ELF-1 (cell line): ENCODE data around the gene KIAA0232.
"Not testable (repeated sequence)": the region's sequence is repeated elsewhere in the genome, so short reads cannot be mapped to it uniquely, and the experiment has no call there.

Experiments used
- DNase-seq: peaks from one replicate; pipeline ENCODE4 v3.0.0-alpha.2; 2016; ENCODE audit warnings: low read depth, low spot score

Gene KIAA0232

GRCh38 chr4:6900181-6900812 is 117.8 kb downstream of the KIAA0232 start:
- no peak for DNase-seq

DNA sequence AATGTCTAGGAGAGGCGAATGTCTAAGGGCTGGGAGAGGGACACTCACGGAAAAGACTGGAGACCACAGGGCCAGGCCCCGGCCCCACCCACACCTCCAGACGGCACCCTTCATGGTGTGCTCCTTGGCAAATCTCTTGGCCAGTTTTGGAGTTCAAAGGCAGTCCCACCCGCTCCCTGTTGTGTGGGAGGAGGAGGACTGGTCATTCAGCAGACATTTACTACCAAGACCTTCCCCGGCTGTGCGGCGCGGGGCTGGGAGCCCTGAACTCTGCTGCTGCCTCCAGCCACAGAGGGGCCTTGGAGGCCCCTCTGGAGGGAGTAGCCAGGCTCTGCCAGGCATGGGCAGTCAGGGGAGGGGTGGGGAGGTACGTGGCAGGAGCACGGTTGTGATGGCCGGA is 118.4 kb downstream of the KIAA0232 start:
- DNase-seq, result no peak

DNA sequence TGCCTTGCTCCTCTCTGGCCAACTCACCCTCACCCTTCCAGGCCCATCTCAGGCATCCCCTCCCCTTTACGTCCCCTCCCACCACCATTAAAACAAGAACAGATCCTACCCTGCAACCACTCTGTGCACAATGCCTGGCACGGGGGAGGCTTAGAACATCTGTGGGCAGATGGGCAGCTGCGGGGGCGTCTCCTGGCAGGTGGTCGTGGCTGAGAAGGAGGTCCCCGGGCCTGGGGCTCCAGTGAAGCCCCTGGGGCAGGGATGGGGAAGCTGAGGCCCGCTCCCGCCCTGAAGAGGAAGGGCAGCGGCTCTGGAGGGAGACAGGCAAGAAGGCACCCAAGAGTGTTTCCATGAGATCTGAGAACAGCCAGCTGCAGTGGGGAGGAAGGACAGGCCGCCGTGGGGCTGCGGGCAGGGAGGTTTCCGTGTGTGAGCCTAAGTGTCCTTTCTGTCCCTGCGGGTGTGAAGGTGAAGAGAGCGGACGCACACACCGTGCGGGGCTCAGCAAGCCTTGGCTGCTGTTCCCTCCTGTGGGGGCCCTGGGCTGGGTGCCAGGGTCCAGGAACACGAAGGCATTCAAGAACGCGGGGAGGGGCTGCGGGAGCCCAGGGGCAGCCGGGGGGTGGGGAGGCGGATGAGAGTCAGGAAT is 119.3 kb downstream of the KIAA0232 start:
- no peak for DNase-seq

- no peak for DNase-seq
Observed at GRCh38 chr4:6902318-6903042, 120.0 kb downstream of the KIAA0232 start.

DNA sequence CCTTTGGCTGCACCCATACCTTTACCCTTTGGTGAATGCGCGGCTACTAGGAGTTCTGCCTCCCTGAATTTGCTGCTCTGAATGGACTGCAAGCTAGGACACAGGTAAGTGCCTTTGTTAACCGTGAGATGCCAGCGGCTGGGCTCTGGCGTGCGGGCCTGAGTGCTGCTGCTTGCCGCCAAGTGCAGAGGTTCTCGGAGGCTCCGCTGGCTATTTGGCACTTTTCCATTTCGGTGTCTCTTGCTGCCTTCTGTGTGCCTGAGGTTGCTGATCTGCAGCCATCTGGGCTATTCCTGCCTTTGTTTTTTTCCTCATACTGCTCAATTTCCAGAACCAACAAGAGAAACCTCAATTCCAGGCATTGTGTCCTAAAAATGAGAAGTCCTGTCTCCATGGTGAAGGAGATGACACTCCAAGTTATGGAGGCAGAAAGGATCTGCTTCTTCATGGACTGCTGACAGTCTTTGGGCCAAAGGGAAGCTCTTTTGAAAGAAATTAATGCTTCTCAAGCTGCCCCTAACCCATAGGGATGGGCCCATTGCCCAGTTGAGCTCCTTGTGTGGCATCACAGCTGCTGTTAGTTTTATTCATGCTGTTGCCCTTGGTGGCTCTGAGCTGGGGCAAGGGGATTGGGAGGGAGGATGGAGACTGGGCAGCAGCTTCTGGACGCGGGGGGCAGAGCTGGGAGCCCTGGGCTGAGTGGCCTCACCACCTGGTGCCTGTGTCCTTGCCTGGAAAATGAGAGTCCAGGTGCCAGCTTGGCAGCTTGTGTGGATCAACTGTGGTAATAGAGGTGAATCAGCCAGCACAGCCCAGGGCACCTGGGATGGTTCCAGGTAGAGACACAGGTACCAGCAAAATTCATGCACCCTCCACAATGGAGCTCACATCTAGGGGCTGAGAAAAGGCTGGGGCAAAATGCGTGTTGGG is 123.3 kb downstream of the KIAA0232 start:
- no peak for DNase-seq

GRCh38 chr4:6906486-6906885 is 124.0 kb downstream of the KIAA0232 start:
- DNase-seq, result not testable (repeated sequence)

DNA sequence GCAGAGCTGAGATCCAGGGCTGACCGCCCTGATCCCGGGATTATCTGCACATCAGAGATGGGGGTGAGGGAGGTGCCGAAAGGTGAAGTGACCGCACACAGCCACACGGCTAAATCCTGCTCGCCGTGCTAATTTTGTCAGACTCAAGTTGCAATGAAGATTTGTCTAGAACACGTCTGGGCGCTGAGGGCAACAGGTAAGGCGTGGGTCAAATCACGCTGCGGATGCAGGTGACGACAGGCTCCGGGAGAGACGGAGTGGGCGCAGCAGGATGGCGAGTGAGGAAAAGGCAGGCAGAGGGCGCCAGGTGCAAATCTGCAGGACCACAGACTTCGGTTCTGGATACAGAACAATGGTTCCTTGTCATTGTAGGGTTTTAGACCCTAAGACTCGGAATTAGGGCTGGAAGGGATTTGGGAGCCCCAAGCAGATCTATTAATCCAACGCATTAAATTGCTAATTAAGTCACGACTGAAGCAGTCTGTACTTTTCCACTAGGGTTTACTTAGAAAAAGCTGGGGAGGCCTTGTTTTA is 125.2 kb downstream of the KIAA0232 start:
- peak; percentile 57 for DNase-seq

DNA sequence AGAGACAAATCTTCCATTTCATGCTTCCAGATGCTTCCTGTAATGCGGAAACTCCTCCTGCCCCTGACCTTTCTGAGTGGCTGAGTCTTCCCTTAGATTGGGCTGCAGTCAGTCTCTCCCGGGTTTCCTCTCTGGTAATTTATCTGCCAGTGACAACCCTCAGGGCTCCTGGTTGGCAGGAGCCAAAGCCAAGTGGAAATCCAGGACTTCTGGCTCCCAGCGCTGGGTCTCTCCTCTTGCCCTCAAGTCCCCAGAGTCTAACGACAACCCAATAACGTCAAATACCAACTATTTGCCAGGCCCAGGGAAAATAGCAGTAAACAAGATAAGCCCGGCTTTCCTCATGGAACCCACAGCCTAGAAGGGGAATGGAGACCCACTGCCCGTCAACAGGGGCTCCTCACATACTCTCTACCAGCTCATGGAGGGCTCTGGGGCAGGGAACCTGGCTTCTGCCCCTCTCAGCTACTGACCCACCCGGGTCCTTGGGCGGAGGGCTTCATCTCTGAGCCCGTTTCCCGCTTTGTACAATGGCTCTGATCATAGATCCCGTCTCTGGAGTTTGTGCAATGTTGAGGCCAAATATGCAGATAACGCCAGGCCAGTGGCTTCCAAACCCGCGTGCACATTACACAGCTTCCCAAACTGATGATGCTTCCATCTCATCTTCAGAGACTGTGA is 126.0 kb downstream of the KIAA0232 start:
- peak; percentile 52 for DNase-seq

DNA sequence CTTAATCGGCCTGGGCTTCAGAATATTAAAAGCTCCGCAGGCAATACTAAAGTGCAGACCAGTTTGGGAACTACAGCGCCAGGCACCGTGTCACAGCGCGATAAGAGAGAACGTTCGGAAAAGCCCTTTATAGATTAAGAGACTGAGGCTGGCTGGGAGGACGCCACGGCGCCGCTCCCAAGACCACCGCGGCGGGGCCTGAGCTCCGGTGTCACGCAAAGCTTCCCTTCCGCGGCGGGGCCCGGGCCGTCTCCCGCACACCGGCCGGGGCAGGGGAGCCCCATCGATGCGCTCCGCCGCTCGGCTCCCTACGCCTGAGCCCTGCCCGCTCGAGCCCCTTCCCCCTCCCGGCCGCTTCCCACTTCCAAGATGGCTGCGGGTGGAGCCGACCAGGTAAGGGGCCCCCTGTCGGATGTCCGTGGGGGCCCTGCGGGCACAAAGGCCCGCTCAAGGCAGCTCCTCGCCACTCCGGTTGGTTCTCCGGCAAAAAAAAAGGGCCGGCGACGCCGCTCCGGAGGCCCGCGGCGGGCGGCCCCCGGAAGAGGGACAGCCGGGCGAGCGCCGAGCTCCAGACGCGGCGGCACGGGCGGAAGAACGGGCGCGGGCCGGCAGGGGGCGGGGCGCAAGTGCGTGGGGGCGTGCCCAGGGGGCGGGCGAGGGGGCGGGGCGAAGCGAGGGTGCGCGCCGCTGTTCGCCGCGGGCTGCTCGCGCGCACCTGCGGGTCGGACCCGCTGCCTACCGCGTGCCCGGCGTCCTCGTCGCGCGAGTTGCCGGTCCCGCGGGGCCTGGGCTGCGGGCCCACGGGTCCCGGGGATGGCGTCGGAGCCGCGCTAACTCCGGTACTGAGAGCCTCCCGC is 126.8 kb downstream of the KIAA0232 start, which contains the start of gene TBC1D14:
TBC1D14 (plus strand) TSS at position 714 of the 857 bp plus-strand sequence. CDS start 13,564 bp downstream, outside the sequence.
- DNase-seq, result peak; percentile 91

GRCh38 chr4:6909970-6910339 is 127.4 kb downstream of the KIAA0232 start:
- no peak for DNase-seq

DNA sequence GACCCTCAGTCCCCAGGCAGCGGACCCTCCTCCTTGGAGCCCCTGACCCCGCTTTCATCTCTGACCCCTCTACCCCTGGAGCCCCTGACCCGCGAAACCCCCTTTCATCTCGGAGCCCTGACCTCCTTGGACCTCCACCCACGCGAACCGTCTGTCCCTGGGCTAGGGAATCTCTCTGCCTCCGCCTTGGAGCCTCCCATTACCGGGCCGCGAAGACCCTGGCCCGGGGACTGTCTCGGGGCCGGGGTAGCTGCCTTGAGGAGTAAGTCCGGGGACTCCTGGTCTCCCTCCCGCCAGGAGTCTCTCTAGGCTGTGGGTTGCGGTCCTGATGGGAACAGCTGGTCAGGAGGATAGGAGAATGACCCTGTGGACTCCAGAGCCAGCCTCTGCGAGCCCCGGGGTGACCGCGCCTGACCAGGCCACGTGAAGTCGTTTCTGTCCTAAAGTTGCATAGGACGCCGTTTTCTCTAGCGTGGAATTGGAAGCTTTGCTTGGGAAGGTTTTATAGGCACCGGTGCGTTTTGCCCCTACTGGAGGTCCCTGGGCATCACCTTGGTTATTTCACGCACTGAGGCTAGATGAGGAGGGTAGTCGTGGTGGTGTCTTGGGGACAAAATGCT is 127.9 kb downstream of the KIAA0232 start:
- DNase-seq, result peak; percentile 53

GRCh38 chr4:6910960-6911874 is 128.7 kb downstream of the KIAA0232 start:
- DNase-seq, result no peak

DNA sequence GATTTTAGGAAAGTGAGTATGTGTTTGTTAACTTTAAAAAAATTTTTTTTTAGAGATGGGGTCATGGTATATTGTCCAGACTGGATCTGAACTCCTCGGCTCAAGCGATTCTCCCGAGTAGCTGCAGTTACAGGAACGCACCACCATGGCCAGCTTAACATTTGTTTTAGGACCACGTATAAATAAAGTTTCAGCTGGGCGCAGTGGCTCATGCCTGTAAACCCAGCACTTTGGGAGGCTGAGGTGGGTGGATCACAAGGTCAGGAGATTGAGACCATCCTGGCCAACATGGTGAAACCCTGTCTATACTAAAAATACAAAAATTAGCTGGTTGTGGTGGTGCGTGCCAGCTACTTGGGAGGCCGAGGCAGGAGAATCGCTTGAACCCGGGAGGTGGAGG is 129.4 kb downstream of the KIAA0232 start:
- DNase-seq, result not testable (repeated sequence)

DNA sequence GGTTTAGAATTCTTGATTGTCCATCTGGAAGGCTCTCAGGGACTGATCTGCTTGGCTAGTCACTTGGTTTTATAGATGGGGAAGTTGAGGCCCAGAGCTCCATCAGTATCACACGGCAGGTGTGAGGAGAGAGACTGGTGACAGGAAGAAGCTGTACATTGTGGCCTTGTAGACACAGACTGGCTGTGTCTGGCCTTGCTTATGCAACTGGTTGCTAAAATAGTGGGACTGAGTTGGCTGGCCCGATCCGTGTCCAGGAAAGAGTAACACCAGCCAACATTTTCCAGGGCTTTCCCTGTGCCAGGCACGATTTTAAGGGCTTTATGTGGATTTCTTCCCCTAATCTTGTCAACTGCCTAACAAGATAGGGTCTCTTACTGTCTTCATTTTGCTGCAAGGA is 129.9 kb downstream of the KIAA0232 start:
- no peak for DNase-seq

- DNase-seq, result no peak
Observed at GRCh38 chr4:6913350-6913905, 130.9 kb downstream of the KIAA0232 start.

GRCh38 chr4:6914448-6914847 is 131.9 kb downstream of the KIAA0232 start:
- no peak for DNase-seq

DNA sequence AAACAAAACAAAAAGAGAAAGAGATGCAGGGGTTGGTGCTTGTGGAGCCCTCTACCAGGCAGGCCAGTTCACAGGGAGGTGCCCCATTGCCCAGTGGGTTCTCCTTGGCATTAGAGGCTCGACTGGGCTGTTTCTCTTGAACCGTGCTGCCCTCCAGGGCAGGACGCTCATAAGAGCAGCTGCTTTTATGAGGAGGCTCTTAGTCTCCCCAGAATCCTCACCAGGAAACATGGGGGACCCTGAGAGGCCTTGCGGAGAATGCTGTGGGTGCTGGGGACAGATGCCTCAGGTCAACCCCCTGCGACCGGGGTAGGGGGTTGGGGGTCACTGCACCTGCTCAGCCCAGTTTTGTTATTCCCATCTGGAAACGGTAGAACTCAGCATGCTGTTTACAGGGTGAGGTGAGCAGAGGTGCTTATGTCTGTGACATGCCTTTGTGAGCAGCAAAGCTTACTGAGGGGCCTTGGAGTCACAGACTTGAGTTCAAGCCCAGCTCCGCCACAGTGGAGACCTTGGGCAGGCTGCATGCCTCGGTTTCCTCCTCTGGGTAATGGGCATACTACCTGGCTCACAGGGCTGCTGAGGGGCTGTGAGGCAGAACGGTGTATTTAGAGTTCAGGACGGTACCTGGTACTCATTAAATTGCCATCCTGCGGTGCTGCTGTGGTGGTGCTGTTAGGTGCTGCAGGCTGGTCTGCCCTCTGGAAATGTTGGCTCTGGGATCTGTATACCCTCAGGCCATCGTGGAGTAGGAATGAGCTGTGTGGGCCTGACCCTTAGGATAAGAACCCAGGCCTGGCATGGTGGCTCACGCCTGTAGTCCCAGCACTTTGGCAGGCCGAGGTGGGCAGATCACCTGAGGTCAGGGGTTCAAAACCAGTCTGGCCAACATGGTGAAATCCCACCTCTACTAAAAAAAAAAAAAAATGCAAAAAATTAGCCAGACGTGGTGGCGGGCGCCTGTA is 132.8 kb downstream of the KIAA0232 start:
- no peak for DNase-seq
